ENCODE results near the gene ABL1.

- TF ChIP-seq CTCF (conservative IDR thresholded peaks at IDR 0.05; ENCODE audit: low read depth, low read length) = no peak
- no peak for TF ChIP-seq EZH2 (IDR thresholded peaks at IDR 0.05; ENCODE audit: borderline replicate concordance, low read depth, low read length, poor library complexity, severe bottlenecking)
Measured at GRCh38 chr9:130936285-130937117, 101.4 kb downstream of the ABL1 start.

Measured in A673 (cell line).